ENCODE data around the gene PPP1R26. TPM values are rescaled to one million over a fixed set of nuclear protein-coding genes. Genes with fewer than 3 reads are reported as not detected.

Gene PPP1R26
- total and polyA plus RNA-seq, 2 of the 13 experiments (the other 11 are each of a cell fraction or from before 2014, with no cell fraction given) = 8.6 to 11.6 TPM

- TF ChIP-seq, protein P1, sequence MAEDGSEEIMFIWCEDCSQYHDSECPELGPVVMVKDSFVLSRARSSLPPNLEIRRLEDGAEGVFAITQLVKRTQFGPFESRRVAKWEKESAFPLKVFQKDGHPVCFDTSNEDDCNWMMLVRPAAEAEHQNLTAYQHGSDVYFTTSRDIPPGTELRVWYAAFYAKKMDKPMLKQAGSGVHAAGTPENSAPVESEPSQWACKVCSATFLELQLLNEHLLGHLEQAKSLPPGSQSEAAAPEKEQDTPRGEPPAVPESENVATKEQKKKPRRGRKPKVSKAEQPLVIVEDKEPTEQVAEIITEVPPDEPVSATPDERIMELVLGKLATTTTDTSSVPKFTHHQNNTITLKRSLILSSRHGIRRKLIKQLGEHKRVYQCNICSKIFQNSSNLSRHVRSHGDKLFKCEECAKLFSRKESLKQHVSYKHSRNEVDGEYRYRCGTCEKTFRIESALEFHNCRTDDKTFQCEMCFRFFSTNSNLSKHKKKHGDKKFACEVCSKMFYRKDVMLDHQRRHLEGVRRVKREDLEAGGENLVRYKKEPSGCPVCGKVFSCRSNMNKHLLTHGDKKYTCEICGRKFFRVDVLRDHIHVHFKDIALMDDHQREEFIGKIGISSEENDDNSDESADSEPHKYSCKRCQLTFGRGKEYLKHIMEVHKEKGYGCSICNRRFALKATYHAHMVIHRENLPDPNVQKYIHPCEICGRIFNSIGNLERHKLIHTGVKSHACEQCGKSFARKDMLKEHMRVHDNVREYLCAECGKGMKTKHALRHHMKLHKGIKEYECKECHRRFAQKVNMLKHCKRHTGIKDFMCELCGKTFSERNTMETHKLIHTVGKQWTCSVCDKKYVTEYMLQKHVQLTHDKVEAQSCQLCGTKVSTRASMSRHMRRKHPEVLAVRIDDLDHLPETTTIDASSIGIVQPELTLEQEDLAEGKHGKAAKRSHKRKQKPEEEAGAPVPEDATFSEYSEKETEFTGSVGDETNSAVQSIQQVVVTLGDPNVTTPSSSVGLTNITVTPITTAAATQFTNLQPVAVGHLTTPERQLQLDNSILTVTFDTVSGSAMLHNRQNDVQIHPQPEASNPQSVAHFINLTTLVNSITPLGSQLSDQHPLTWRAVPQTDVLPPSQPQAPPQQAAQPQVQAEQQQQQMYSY (CRISPR knock-in tag; IDR thresholded peaks at IDR 0.05) = no peak
- TF ChIP-seq GABPA (IDR thresholded peaks at IDR 0.05; ENCODE audit: low read depth, low read length) (no peak), GABPA (CRISPR knock-in tag; IDR thresholded peaks at IDR 0.05; ENCODE audit: low read depth) (no peak), ZFP41 (CRISPR knock-in tag; IDR thresholded peaks at IDR 0.05; ENCODE audit: borderline replicate concordance) (no peak), SPEN (CRISPR knock-in tag; IDR thresholded peaks at IDR 0.05; ENCODE audit: low read depth) (peak; percentile 52; the same call in 1 of the 2 replicates), ZNF34 (CRISPR knock-in tag; IDR thresholded peaks at IDR 0.05; ENCODE audit: borderline replicate concordance) (no peak), MTA1 (CRISPR knock-in tag; IDR thresholded peaks at IDR 0.05; ENCODE audit: borderline replicate concordance) (peak; percentile 91), ZNF678 (CRISPR knock-in tag; IDR thresholded peaks at IDR 0.05) (no peak), ARNT2 (CRISPR knock-in tag; IDR thresholded peaks at IDR 0.05; ENCODE audit: low read depth) (no peak), CBFB (CRISPR knock-in tag; IDR thresholded peaks at IDR 0.05) (no peak), ZMAT3 (CRISPR knock-in tag; conservative IDR thresholded peaks at IDR 0.05) (no peak), AKAP8 (CRISPR knock-in tag; IDR thresholded peaks at IDR 0.05) (no peak), ZNF598 (CRISPR knock-in tag; IDR thresholded peaks at IDR 0.05; ENCODE audit: borderline replicate concordance) (no peak), ETS1 (CRISPR knock-in tag; IDR thresholded peaks at IDR 0.05) (no peak), SMC3 (IDR thresholded peaks at IDR 0.05; ENCODE audit: low read length) (no peak), KDM3A (CRISPR knock-in tag; IDR thresholded peaks at IDR 0.05; ENCODE audit: low read depth) (no peak), JDP2 (CRISPR knock-in tag; IDR thresholded peaks at IDR 0.05; ENCODE audit: borderline replicate concordance) (no peak), LRRFIP1 (CRISPR knock-in tag; conservative IDR thresholded peaks at IDR 0.05) (no peak)
- TF ChIP-seq, protein P2, sequence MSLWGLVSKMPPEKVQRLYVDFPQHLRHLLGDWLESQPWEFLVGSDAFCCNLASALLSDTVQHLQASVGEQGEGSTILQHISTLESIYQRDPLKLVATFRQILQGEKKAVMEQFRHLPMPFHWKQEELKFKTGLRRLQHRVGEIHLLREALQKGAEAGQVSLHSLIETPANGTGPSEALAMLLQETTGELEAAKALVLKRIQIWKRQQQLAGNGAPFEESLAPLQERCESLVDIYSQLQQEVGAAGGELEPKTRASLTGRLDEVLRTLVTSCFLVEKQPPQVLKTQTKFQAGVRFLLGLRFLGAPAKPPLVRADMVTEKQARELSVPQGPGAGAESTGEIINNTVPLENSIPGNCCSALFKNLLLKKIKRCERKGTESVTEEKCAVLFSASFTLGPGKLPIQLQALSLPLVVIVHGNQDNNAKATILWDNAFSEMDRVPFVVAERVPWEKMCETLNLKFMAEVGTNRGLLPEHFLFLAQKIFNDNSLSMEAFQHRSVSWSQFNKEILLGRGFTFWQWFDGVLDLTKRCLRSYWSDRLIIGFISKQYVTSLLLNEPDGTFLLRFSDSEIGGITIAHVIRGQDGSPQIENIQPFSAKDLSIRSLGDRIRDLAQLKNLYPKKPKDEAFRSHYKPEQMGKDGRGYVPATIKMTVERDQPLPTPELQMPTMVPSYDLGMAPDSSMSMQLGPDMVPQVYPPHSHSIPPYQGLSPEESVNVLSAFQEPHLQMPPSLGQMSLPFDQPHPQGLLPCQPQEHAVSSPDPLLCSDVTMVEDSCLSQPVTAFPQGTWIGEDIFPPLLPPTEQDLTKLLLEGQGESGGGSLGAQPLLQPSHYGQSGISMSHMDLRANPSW (CRISPR knock-in tag; IDR thresholded peaks at IDR 0.05; ENCODE audit: borderline replicate concordance) = no peak
- TF ChIP-seq, protein P3, sequence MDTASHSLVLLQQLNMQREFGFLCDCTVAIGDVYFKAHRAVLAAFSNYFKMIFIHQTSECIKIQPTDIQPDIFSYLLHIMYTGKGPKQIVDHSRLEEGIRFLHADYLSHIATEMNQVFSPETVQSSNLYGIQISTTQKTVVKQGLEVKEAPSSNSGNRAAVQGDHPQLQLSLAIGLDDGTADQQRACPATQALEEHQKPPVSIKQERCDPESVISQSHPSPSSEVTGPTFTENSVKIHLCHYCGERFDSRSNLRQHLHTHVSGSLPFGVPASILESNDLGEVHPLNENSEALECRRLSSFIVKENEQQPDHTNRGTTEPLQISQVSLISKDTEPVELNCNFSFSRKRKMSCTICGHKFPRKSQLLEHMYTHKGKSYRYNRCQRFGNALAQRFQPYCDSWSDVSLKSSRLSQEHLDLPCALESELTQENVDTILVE (CRISPR knock-in tag; IDR thresholded peaks at IDR 0.05) = no peak
These were observed 11.4 kb downstream of the PPP1R26 start (continued) for GRCh38 chr9:135490980-135491464.

All from HepG2 (cell line).